ENCODE measurements around the gene PICALM.
"Not testable (repeated sequence)": the region's sequence is repeated elsewhere in the genome, so short reads cannot be mapped to it uniquely, and the experiment has no call there.

Gene PICALM

DNA sequence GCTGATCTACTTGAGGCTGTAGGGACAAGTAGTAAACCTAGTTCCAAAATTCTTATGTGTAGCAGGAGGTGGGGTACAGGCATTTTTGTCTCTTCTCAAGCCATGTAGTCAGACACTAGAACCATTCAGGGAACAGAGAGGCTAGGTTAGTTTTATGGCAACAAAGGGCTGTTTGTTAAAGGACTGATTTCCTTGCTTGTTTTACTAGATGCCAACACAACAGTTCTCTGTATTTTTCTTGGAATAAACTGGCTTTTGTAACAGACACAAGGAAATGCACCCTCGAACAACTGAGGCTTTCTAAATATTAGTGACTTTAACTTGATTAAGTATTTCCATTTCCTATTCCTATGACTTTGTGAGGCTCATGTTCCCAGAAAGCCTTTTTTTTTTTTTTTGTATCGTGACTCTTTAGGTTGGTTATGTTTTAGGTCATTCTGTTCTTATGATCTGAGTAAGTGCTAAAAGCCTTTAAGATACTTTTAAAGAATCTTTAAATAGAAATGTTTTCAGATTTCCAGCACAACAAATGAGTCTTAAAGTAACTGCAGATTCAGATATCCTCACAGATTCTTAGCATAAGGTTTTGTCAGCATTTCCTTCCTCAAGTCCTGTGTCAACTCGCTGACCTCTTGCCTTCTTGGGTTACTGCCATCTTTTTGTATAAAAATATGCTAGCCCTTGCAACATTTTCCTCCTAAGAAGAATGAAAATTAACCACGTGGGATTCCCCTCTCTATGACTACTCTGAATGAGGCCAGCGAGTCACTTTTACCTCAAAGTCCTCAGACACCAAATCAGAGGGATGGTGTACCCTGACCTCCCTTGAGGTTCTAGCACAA is 121.2 kb downstream of the PICALM start:
- in situ Hi-C loops (cut with MboI; ENCODE audit: low sequenced_read_pairs), result no loop called here

DNA sequence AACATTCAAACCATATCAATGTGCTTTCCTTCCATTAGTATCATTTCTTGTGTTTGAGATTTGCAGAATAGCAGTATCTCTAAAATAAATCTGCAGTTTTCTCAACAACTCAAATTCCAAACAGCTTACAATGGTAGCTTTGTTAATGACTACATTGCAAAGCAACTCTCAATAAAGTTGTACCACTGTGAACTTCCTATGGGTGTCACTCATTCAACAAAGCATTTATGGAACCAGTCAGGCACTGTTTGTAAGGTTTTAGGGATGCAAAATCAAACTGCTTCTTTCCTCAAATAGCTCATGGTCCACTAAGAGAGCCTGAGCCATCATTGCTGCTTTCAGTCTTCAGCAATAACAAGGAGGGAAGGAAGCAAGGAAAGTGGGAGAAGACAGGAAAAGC is 122.7 kb downstream of the PICALM start:
- in situ Hi-C loops (cut with MboI; ENCODE audit: low sequenced_read_pairs), result no loop called here

- in situ Hi-C loops (cut with MboI; ENCODE audit: low sequenced_read_pairs), result no loop called here
Measured at GRCh38 chr11:85945788-85946187, 123.1 kb downstream of the PICALM start.

GRCh38 chr11:85945296-85945695 is 123.6 kb downstream of the PICALM start:
- in situ Hi-C loops (cut with MboI; ENCODE audit: low sequenced_read_pairs), result no loop called here

DNA sequence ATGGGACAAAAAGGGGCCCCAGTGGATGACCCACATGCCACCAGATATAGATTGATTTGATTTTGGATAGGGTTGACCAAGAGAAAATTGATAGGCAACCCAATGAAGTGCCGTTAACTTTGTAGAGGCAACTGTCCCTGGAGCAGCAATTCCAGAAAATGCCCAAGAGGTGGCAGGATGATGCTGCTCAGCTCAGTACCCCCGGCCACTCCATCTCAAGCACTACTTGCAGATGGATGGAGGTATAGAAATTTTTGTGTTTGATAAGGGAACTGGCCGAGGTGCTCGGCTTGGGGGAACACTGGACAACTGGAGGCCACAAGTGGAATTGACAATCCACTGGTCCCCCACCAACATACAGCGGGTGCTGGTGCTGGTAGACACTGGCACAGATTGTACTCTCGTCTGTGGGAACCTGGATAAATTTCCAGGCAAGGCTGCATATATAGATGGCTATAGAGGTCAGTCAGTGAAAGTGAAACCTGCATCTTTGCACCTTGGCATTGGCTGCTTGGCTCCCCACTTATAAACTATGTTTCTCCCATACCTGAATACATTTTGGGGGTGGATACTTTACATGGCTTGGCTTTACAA is 127.4 kb downstream of the PICALM start:
- in situ Hi-C loops (cut with MboI; ENCODE audit: low sequenced_read_pairs), result no loop called here

GRCh38 chr11:85939099-85940015 is 129.5 kb downstream of the PICALM start:
- in situ Hi-C loops (cut with MboI; ENCODE audit: low sequenced_read_pairs), result no loop called here

GRCh38 chr11:85937835-85938234 is 131.0 kb downstream of the PICALM start:
- in situ Hi-C loops (cut with MboI; ENCODE audit: low sequenced_read_pairs), result no loop called here

- in situ Hi-C loops (cut with MboI; ENCODE audit: low sequenced_read_pairs), result no loop called here
Measured at GRCh38 chr11:85935751-85936150, 133.1 kb downstream of the PICALM start.

- in situ Hi-C loops (cut with MboI; ENCODE audit: low sequenced_read_pairs), result no loop called here
Measured at GRCh38 chr11:85934596-85935169, 134.2 kb downstream of the PICALM start.

GRCh38 chr11:85930879-85931366 is 138.0 kb downstream of the PICALM start:
- in situ Hi-C loops (cut with MboI; ENCODE audit: low sequenced_read_pairs), result no loop called here

GRCh38 chr11:85926653-85927214 is 142.2 kb downstream of the PICALM start:
- in situ Hi-C loops (cut with MboI; ENCODE audit: low sequenced_read_pairs), result not testable (repeated sequence)

- in situ Hi-C loops (cut with MboI; ENCODE audit: low sequenced_read_pairs), result no loop called here
Measured at GRCh38 chr11:85923455-85923854, 145.4 kb downstream of the PICALM start.

- in situ Hi-C loops (cut with MboI; ENCODE audit: low sequenced_read_pairs), result no loop called here
Measured at GRCh38 chr11:85922367-85922766, 146.5 kb downstream of the PICALM start.

GRCh38 chr11:85918910-85919794 is 149.7 kb downstream of the PICALM start:
- in situ Hi-C loops (cut with MboI; ENCODE audit: low sequenced_read_pairs), result no loop called here

DNA sequence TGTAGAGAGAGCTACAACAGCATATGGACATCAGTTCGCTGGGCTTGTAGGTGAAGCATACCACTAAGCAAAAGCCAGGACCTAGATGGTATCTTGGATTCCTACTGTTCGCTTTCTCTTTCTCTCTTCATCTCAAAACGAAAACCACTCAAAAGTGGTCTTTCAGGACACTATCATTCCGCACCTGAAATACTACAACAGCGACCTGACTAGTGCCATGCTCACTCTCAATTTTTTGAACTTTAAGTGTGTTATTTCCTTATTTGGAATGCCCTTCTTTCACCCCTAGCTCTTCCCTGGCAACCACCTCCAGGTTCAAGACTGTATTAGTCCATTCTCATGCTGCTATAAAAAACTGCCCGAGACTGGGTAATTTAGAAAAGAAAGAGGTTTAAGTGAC is 154.5 kb downstream of the PICALM start:
- in situ Hi-C loops (cut with MboI; ENCODE audit: low sequenced_read_pairs), result no loop called here

GRCh38 chr11:85913513-85913912 is 155.4 kb downstream of the PICALM start:
- in situ Hi-C loops (cut with MboI; ENCODE audit: low sequenced_read_pairs), result no loop called here

DNA sequence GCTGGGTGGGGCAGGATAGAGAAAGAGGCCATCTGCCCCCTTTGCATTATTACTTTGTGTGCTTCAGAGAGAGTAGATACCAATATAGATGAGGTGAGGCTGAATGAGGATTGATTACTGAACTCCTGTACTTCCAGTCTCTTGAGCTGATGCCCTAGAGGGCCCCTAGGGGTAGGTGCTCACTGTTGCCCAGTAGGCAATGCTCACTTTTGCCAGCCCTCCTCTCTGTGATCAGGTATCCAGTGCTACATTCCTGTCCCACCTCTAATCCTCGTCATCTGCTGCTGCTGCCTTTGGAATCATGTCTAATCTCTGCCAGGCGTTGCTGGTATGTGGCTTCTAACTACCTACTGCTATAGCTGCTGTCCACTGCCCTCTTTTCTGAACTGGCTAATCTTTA is 156.5 kb downstream of the PICALM start:
- in situ Hi-C loops (cut with MboI; ENCODE audit: low sequenced_read_pairs), result no loop called here

All from HL-60/S4 treated with phorbol 12-myristate 13-acetate at 8.2 ng/mL for 4 days and 3 days (cell line).